ENCODE results near the gene PSMD1.

PSMD1 gene

GRCh38 chr2:231039294-231039664 is 17.4 kb upstream of the PSMD1 start:
- no peak overlapping the region for H3K4me3 ChIP-seq (ENCODE audit: control insufficient read depth, low read depth, low read length)
- DNase-seq (ENCODE audit: low read depth), result no peak
- TF ChIP-seq, protein P1, sequence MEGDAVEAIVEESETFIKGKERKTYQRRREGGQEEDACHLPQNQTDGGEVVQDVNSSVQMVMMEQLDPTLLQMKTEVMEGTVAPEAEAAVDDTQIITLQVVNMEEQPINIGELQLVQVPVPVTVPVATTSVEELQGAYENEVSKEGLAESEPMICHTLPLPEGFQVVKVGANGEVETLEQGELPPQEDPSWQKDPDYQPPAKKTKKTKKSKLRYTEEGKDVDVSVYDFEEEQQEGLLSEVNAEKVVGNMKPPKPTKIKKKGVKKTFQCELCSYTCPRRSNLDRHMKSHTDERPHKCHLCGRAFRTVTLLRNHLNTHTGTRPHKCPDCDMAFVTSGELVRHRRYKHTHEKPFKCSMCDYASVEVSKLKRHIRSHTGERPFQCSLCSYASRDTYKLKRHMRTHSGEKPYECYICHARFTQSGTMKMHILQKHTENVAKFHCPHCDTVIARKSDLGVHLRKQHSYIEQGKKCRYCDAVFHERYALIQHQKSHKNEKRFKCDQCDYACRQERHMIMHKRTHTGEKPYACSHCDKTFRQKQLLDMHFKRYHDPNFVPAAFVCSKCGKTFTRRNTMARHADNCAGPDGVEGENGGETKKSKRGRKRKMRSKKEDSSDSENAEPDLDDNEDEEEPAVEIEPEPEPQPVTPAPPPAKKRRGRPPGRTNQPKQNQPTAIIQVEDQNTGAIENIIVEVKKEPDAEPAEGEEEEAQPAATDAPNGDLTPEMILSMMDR (IDR thresholded peaks at IDR 0.05; ENCODE audit: control insufficient read depth, insufficient read depth, low read depth, low read length, missing control alignments), result no peak

DNA sequence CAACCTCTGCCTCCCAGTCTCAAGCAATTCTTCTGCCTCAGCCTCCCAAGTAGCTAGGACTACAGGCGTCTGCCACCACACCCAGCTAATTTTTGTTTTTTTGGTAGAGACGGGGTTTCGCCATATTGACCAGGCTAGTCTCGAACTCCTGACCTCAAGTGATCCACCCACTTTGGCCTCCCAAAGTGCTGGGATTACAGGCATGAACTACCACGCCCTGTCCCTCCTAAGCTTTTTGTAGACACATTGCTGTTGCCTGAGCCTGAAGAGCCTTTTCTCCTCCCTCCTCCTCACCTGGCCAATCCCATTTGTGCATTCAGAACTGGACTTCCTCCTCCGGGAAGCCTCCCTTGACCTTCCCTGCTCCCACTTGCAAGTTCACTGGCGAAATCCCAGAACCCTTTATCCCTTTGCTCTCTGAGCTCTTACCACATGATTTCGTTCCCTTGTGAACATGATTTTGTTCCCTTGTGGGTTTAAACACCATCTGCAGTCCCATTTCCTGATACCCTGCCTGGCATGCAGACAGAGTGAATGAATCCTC is 16.8 kb upstream of the PSMD1 start:
- H3K4me3 ChIP-seq (ENCODE audit: control insufficient read depth, low read depth, low read length), result no peak overlapping the region
- DNase-seq (ENCODE audit: low read depth), result no peak
- TF ChIP-seq, protein P1 (IDR thresholded peaks at IDR 0.05; ENCODE audit: control insufficient read depth, insufficient read depth, low read depth, low read length, missing control alignments), result no peak

GRCh38 chr2:231041061-231041689 is 15.5 kb upstream of the PSMD1 start:
- no peak overlapping the region for H3K4me3 ChIP-seq (ENCODE audit: control insufficient read depth, low read depth, low read length)
- DNase-seq (ENCODE audit: low read depth), result no peak
- TF ChIP-seq, protein P1 (IDR thresholded peaks at IDR 0.05; ENCODE audit: control insufficient read depth, insufficient read depth, low read depth, low read length, missing control alignments), result no peak

- TF ChIP-seq, protein P1 (IDR thresholded peaks at IDR 0.05; ENCODE audit: control insufficient read depth, insufficient read depth, low read depth, low read length, missing control alignments), result no peak
- no peak for DNase-seq (ENCODE audit: low read depth)
These were observed 12.9 kb upstream of the PSMD1 start for GRCh38 chr2:231043796-231044195.

DNA sequence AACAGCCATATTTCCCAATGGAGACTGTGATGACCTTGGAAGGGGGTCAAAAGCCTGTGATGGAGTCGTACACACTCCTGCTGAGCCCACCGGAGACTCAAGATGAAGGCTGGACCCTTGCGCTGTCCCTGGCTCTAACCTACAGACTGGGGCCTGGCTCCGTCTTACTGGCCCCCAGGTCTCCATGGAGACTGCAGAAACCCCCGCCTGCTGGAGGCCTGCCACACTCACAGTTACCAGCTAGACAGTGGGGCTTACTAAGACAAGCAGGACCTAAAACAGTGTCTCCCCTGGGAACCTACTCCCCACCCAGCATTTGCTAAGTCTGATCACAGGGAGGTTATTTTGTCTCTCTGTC is 9.8 kb upstream of the PSMD1 start:
- TF ChIP-seq, protein P1 (IDR thresholded peaks at IDR 0.05; ENCODE audit: control insufficient read depth, insufficient read depth, low read depth, low read length, missing control alignments), result no peak
- no peak for DNase-seq (ENCODE audit: low read depth)
- no peak overlapping the region for H3K4me3 ChIP-seq (ENCODE audit: control insufficient read depth, low read depth, low read length)

More at GRCh38 chr2:231043796-231044195, 12.9 kb upstream of the PSMD1 start:
- no peak overlapping the region for H3K4me3 ChIP-seq (ENCODE audit: control insufficient read depth, low read depth, low read length)

DNA sequence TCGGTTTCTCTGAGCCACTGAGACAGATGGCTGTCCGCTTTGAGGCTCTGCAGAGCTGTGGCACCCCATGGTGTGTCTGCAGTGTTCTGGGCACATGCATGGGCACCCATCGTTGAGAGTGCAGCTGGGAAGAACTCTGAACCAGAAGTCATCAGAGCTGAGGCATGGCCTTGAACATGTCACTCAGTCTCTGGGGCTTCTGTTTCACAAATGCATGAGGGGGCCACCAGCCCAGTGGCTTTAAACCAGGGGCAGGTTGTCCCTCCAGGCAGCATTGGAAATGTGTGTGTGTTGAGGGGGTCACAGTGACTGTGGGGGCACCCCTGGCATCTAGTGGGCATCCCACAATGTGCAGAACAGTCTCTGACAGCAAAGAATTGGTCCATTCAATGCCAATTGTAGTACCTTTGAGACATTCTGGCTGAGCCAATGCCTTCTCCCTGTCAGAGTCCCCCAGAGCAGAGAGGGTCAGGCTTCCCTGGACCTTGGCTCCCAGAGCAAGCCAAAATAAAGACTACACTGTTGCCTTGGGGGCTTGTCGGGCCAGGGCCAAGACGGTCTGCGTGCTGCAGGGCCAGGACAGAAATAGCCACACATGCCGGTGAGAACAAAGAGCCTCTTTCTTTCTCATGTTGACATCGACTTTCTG is 9.3 kb upstream of the PSMD1 start:
- no peak for DNase-seq (ENCODE audit: low read depth)
- no peak overlapping the region for H3K4me3 ChIP-seq (ENCODE audit: control insufficient read depth, low read depth, low read length)
- TF ChIP-seq, protein P1 (IDR thresholded peaks at IDR 0.05; ENCODE audit: control insufficient read depth, insufficient read depth, low read depth, low read length, missing control alignments), result no peak

Data from AG09309 (cell line).